ENCODE measurements around the gene PDC.

DNA sequence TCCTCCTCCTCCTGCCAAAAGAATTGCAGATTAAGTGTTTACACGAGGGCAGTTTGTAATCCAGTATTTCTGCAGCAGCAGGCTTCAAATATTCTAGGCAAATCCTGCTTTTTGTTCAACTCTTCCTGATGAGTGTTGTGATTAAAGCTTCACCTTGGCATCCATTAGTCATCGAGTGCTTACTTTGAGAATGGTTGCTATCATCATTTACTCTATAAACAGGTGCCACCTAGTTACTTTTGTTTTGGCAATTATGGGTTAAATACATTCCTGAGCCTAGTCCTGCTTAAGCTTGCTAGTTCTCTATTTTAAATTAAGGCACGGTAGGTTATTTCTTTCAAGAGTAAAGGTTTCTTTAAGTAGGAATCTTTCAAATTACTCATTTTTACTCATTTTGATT, 20.3 kb downstream of the PDC start:
- no peak for TF ChIP-seq CTCF (IDR thresholded peaks at IDR 0.05)
- no peak for TF ChIP-seq POLR2A (IDR thresholded peaks at IDR 0.05)
